GM21825 (cell line): ENCODE results near the gene CTU2.
A peak's percentile ranks its signal among the peaks of the same experiment; 100 is the strongest.
"Not testable (repeated sequence)": the region's sequence is repeated elsewhere in the genome, so short reads cannot be mapped to it uniquely, and the experiment has no call there.

ENCODE experiments used
- ATAC-seq: cut with Tn5 transposase; IDR thresholded peaks from one replicate; pipeline ENCODE4 v1.9.1; 2021; ENCODE audit warnings: mild to moderate bottlenecking, moderate library complexity; ENCODE audit not compliant: unreplicated experiment

CTU2 gene

GRCh38 chr16:88706229-88706964 lies at the start of gene CTU2, which contains the start of gene RNF166:
Gene CTU2 (plus strand): TSS chr16:88706503. CDS start chr16:88706531, 28 bp downstream.
Gene RNF166 (minus strand): TSS chr16:88706408. CDS start chr16:88706325, 83 bp downstream.
- ATAC-seq, result peak; percentile 43

GRCh38 chr16:88657371-88657770 lies 48.9 kb upstream of the CTU2 start:
- ATAC-seq, result no peak

GRCh38 chr16:88658714-88659113 lies 47.6 kb upstream of the CTU2 start:
- no peak for ATAC-seq

- no peak for ATAC-seq
These were observed 47.1 kb upstream of the CTU2 start for GRCh38 chr16:88659160-88659559.

GRCh38 chr16:88661468-88661867 lies 44.8 kb upstream of the CTU2 start:
- ATAC-seq, result no peak

- no peak for ATAC-seq
These were observed 44.0 kb upstream of the CTU2 start for GRCh38 chr16:88662222-88662842.

GRCh38 chr16:88662843-88663606 lies 43.3 kb upstream of the CTU2 start, which contains the start of gene MVD:
Gene MVD (minus strand): TSS chr16:88663091. CDS start chr16:88663080, 11 bp downstream.
- peak; percentile 88 for ATAC-seq

GRCh38 chr16:88665148-88665547 lies 41.2 kb upstream of the CTU2 start:
- ATAC-seq, result no peak

- ATAC-seq, result no peak
These were observed 40.7 kb upstream of the CTU2 start for GRCh38 chr16:88665570-88665969.

GRCh38 chr16:88667461-88667860 lies 38.8 kb upstream of the CTU2 start:
- no peak for ATAC-seq

- not testable (repeated sequence) for ATAC-seq
These were observed 36.8 kb upstream of the CTU2 start for GRCh38 chr16:88669493-88669892.

- ATAC-seq, result no peak
These were observed 36.3 kb upstream of the CTU2 start for GRCh38 chr16:88669980-88670379.

- no peak for ATAC-seq
These were observed 34.5 kb upstream of the CTU2 start for GRCh38 chr16:88671806-88672205.

GRCh38 chr16:88672776-88673175 lies 33.5 kb upstream of the CTU2 start:
- no peak for ATAC-seq

GRCh38 chr16:88673716-88674379 lies 32.5 kb upstream of the CTU2 start:
- ATAC-seq, result no peak

- no peak for ATAC-seq
These were observed 29.6 kb upstream of the CTU2 start for GRCh38 chr16:88676502-88677242.

GRCh38 chr16:88677721-88678120 lies 28.6 kb upstream of the CTU2 start:
- no peak for ATAC-seq

- ATAC-seq, result no peak
These were observed 27.9 kb upstream of the CTU2 start for GRCh38 chr16:88678224-88678979.

- ATAC-seq, result no peak
These were observed 25.7 kb upstream of the CTU2 start for GRCh38 chr16:88680554-88681083.
